Brain pericyte (primary cell): ENCODE results near the gene BRD7.

ENCODE experiments used
- DNase-seq: peaks from one replicate; pipeline ENCODE4 v3.0.0-alpha.2; 2012; ENCODE audit warnings: low read depth, low spot score

BRD7 gene

GRCh38 chr16:50290856-50291255 is 77.9 kb downstream of the BRD7 start:
- no peak for DNase-seq

GRCh38 chr16:50289950-50290764 is 78.6 kb downstream of the BRD7 start:
- DNase-seq, result no peak

GRCh38 chr16:50288920-50289319 is 79.9 kb downstream of the BRD7 start:
- no peak for DNase-seq

GRCh38 chr16:50288026-50288425 is 80.8 kb downstream of the BRD7 start:
- no peak for DNase-seq

GRCh38 chr16:50286681-50287080 is 82.1 kb downstream of the BRD7 start:
- no peak for DNase-seq

GRCh38 chr16:50285406-50286003 is 83.3 kb downstream of the BRD7 start:
- no peak for DNase-seq

GRCh38 chr16:50284131-50284911 is 84.5 kb downstream of the BRD7 start:
- DNase-seq, result no peak

GRCh38 chr16:50282955-50283631 is 85.7 kb downstream of the BRD7 start:
- DNase-seq, result no peak

- DNase-seq, result no peak
Observed at GRCh38 chr16:50282010-50282538, 86.7 kb downstream of the BRD7 start.

- no peak for DNase-seq
Observed at GRCh38 chr16:50281391-50282009, 87.3 kb downstream of the BRD7 start.

GRCh38 chr16:50280932-50281331 is 87.9 kb downstream of the BRD7 start:
- no peak for DNase-seq

GRCh38 chr16:50279504-50279865 is 89.3 kb downstream of the BRD7 start:
- DNase-seq, result no peak

GRCh38 chr16:50278251-50278650 is 90.5 kb downstream of the BRD7 start:
- DNase-seq, result no peak

GRCh38 chr16:50276801-50277555 is 91.8 kb downstream of the BRD7 start:
- DNase-seq, result no peak

- no peak for DNase-seq
Observed at GRCh38 chr16:50276326-50276640, 92.5 kb downstream of the BRD7 start.

- DNase-seq, result no peak
Observed at GRCh38 chr16:50275428-50276325, 93.1 kb downstream of the BRD7 start.

- DNase-seq, result no peak
Observed at GRCh38 chr16:50275098-50275415, 93.7 kb downstream of the BRD7 start.

GRCh38 chr16:50274326-50275097 is 94.3 kb downstream of the BRD7 start:
- DNase-seq, result no peak

- DNase-seq, result no peak
Observed at GRCh38 chr16:50273888-50274325, 94.9 kb downstream of the BRD7 start.
